ENCODE results near the gene PRDM16.

Gene PRDM16

DNA sequence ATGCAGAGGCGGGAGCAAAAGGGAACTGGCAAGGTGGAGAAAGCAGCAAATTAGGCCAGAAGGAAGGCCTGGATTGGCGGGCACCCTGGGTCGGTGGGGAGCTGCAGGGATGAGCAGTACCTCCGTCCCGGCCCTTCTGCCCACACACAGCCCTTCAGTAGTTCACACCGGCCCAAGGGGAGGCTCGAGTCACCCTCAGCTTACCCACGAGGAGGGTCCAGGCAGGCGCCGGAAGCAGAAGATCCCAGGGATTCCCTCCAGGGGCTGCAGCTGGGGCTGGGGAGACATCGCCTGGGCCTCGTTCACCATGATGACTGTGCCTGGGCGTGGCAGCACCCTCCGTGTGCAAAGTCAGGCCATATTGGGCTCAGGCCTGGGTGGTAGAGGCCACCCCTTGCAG is 190.0 kb downstream of the PRDM16 start:
- no peak for DNase-seq (ENCODE audit: low read depth in 2 of 2)
- no peak overlapping the region for H3K4me3 ChIP-seq (replicated peaks in 1 of 2; ENCODE audit: low read depth in 2 of 2, low read length in 2 of 2)
- TF ChIP-seq, protein P1, sequence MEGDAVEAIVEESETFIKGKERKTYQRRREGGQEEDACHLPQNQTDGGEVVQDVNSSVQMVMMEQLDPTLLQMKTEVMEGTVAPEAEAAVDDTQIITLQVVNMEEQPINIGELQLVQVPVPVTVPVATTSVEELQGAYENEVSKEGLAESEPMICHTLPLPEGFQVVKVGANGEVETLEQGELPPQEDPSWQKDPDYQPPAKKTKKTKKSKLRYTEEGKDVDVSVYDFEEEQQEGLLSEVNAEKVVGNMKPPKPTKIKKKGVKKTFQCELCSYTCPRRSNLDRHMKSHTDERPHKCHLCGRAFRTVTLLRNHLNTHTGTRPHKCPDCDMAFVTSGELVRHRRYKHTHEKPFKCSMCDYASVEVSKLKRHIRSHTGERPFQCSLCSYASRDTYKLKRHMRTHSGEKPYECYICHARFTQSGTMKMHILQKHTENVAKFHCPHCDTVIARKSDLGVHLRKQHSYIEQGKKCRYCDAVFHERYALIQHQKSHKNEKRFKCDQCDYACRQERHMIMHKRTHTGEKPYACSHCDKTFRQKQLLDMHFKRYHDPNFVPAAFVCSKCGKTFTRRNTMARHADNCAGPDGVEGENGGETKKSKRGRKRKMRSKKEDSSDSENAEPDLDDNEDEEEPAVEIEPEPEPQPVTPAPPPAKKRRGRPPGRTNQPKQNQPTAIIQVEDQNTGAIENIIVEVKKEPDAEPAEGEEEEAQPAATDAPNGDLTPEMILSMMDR (IDR thresholded peaks at IDR 0.05; ENCODE audit: low read depth, low read length), result no peak

DNA sequence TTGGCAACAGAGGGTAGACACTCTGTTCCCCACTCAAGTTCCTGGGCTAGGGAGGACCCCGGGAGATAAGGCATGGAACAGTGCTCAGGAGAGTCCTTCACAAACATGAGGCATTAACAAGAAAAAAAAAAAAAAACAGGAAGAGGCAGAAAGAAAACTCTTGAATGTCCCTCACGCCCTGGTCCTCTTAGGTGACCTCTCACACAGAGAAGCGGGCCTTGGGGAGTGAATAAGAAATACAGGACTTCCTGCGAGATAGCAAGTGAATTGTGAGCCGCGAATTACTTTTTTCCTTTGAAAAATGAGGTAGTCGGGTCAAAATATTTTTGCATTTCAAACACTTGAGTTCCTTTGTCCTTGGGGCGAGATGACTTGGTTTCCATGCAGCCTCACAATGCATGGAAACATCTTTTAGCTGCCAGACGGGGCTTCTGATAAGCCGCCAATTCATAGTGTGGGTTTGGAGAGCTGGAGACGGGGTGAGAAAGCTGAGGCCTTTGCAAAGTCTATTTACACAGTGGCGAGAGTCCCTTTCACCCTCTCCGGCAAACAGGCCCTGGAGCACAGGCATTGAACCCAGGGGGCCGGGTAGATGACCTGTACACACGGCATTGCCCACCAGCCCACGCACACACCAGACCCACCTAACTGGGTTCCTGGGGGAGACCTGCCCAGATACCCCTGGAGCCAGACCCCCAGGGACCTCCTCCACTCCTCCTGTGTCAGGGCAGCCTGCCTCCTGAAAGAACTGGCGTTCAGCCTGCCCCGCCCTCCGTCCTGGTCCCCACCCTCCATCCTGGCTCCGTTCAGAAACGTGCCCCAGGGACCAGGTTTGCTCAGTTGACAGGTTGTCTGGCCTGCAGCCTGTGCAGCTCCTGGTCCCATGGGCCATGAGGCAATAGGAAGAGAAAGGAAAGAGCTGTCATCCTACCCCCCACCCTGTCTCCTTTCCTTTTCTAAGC is 192.3 kb downstream of the PRDM16 start:
- no peak overlapping the region for H3K4me3 ChIP-seq (replicated peaks in 1 of 2; ENCODE audit: low read depth in 2 of 2, low read length in 2 of 2)
- TF ChIP-seq, protein P1 (IDR thresholded peaks at IDR 0.05; ENCODE audit: low read depth, low read length), result no peak
- no peak for DNase-seq (ENCODE audit: low read depth in 2 of 2)

DNA sequence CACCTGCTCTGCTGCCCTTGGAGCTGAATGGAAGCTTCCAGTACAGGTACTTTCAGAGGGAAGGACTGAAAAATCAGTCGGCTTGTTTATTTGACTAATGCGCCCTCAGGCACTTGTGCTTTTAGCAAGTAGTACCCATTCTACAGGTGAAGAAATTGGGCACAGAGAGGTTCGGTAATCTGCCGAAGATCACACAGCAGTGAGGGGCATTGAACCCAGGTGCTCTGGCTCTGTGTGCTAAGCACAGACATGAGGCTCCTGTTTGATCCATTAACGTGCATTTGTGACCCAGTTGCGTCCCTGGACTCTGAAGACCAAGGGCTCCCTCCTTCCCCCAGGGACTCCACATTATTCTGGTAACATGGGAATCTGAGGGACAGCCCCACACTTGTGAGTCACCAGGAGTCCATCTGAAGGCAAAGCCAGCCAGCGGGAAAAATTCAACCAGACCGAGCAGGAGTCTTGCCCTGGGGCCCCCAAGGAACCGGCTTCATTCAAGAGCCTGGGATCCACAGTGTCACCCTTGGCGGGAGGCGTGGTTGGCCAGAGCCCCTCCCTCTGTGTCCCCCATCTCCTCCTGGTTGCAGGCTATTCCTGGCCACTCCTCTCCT is 193.1 kb downstream of the PRDM16 start:
- TF ChIP-seq, protein P1 (IDR thresholded peaks at IDR 0.05; ENCODE audit: low read depth, low read length), result no peak

DNA sequence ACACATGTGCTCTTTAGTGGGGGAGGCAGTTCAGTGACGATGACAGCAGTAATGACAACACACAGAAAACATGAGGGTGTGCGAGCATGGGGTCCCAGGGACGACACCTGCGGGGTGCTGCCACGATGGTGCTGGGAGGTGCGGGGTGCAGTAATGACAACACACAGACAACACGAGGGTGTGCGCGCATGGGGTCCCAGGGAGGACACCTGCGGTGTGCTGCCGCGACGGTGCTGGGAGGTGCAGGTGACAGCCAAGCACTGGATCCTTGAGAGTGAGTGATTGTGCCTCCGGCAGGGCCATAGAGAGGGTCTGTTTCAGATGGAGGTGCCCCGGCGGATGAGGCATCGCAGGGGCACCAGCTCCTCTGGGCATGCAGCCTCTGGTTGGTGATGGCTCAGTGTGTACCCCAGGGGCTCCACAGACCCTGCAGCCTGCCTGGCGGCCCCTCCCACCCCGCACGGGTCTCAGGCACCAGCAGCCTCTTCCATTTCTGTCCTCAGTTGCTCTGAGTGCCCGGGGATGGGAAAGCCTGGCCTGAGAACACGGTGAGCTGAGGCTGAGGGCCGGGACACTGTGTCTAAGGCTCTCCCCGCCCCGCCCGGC is 193.8 kb downstream of the PRDM16 start:
- DNase-seq (ENCODE audit: low read depth in 2 of 2), result no peak
- no peak overlapping the region for H3K4me3 ChIP-seq (replicated peaks in 1 of 2; ENCODE audit: low read depth in 2 of 2, low read length in 2 of 2)
- TF ChIP-seq, protein P1 (IDR thresholded peaks at IDR 0.05; ENCODE audit: low read depth, low read length), result no peak

More for the DNA sequence above, 193.1 kb downstream of the PRDM16 start:
- H3K4me3 ChIP-seq (replicated peaks in 1 of 2; ENCODE audit: low read depth in 2 of 2, low read length in 2 of 2), result no peak overlapping the region
- no peak for DNase-seq (ENCODE audit: low read depth in 2 of 2)

DNA sequence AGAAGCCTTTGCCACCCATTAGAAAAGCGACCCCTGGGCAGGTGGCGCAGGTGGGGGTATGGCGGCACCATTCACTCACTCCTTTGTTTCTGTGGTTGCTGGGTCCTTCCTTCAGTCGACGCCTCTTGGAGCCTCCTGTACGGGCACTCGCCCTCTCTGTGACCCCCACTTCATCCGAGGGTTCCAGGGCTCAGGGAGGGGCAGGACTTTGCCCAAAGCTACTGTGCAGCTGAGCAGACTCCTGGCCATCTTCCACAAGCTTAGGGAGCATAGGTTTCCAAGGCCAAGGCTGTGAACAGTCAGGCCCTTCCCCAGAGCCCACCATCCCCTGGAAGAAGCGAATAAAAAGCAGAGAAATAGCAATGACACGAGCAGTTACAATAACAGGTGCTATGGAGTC is 194.8 kb downstream of the PRDM16 start:
- TF ChIP-seq, protein P1 (IDR thresholded peaks at IDR 0.05; ENCODE audit: low read depth, low read length), result no peak
- no peak for DNase-seq (ENCODE audit: low read depth in 2 of 2)
- no peak overlapping the region for H3K4me3 ChIP-seq (replicated peaks in 1 of 2; ENCODE audit: low read depth in 2 of 2, low read length in 2 of 2)

DNA sequence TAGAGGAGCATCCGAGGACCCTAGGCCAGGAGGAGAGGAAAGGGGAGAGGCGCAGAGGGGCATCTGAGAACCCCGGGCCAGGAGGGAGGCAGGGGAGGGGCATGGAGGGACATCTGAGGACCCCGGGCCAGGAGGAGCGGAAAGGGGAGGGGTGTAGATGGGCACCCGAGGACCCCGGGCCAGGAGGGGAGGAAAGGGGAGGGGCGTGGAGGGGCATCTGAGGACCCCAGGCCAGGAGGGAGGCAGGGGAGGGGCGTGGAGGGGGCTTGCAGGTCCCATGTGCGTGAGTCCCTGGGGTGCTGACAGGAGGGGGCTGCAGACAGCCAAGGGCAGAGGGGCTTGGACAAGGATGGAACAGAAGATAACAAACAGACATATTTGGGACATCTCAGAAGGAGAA is 195.5 kb downstream of the PRDM16 start:
- H3K4me3 ChIP-seq (replicated peaks in 1 of 2; ENCODE audit: low read depth in 2 of 2, low read length in 2 of 2), result no peak overlapping the region
- TF ChIP-seq, protein P1 (IDR thresholded peaks at IDR 0.05; ENCODE audit: low read depth, low read length), result no peak
- no peak for DNase-seq (ENCODE audit: low read depth in 2 of 2)

Data from cardiac fibroblast (primary cell).